ENCODE measurements around the gene SLX1A.
"Not testable (repeated sequence)": the region's sequence is repeated elsewhere in the genome, so short reads cannot be mapped to it uniquely, and the experiment has no call there.

Gene SLX1A

DNA sequence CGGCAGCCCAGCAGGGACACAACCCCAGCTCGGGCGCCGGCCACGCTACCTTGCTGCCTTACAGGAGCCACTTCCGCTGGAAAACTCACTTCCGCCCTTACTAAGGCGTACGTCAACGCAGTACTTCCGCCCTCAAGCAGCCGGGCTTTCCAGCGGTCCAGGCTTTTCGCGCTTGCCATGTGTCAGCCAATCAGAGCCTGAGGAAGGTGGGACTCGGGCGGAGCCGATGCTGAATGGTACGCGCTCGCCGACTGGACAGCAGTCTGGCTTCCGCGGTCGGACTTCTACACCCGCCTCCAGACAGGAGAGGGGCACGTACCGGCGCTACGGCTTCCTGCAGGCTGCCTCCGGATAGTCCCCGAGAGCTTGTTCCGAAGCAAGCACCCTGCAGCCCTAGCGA is at the start of gene SLX1A, which contains the start of gene BOLA2B:
Gene SLX1A, plus strand, starts transcription at position 261 of the 400 bp plus-strand sequence. CDS start 210 bp downstream, outside the sequence.
Gene BOLA2B, minus strand, starts transcription at position 52 of the 400 bp plus-strand sequence. CDS start 71 bp downstream, outside the sequence.
- not testable (repeated sequence) for DNase-seq

DNA sequence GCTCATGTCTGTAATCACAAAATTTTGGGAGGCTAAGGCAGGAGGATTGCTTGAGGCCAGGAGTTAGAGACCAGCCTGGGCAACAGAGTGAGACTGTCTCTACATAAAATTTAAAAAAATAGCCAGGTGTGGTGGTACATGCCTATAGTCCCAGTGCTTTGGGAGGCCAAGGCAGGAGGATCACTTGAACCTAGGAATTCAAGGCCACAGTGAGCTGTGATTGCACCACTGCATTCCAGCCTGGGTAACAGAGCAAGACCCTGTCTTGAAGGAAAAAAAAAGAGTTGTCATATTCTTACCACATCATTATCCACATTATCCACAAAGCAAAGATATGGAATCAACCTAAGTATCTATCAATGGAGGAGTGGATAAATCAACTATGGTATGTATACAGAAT is 49.7 kb upstream of the SLX1A start:
- no peak for DNase-seq

DNA sequence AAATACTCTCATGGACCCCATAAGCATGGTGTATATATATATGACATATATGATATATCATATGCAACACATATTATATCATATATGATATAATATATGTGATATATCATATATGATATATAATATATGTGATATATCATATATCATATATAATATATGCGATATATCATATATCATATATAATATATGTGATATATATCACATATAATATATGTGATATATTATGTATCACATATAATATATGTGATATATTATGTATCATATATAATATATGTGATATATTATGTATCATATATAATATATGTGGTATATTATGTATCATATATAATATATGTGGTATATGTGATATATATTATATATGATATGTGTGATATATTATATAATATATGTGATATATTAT is 48.8 kb upstream of the SLX1A start:
- DNase-seq, result no peak

DNA sequence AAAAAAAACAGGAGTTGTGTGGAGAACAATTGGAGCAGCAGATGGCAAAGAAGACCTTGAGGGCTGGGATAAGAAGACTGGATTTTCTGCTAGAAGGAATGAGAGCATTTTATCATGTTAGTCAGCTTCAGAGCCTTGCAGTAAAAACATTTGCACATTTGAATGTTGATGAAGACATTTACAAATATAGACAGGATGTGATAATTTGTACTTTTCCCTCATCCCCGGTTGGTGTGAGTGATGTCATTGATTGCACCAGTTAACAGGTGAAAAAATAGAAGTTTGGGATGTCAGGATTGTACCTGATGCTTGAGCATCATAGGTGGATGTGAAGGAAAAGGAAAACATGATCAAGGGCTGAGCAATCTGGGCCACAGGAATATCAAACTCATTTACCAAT is 48.0 kb upstream of the SLX1A start:
- DNase-seq, result no peak

DNA sequence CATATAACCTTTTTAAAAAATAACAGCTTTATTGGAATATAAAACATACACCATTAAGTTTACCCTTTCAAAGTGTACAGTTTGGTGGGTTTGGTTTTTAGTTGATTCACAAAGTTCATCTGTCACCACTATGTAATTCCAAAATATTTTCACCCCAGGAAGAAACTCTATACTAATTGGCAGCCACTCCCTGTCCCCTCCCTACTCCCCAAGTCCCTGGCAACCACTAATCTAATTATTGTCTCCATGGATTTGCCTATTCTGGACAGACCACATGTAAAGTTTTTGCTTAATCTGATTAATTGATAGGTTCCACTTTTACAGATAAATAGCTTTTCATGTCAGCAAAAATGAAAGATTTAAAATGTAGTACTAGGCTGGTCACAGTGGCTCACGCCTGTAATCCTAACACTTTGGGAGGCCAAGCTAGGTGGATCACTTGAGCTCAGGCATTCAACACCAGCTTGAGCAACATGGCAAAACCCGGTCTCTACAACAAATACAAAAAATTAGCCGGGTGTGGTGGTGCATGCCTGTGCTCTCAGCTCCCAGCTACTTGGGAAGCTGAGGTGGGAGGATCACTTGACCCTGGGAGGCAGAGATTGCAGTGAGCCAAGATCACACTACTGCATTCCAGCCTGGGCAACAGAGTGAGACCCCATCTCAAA is 45.7 kb upstream of the SLX1A start:
- no peak for DNase-seq

DNA sequence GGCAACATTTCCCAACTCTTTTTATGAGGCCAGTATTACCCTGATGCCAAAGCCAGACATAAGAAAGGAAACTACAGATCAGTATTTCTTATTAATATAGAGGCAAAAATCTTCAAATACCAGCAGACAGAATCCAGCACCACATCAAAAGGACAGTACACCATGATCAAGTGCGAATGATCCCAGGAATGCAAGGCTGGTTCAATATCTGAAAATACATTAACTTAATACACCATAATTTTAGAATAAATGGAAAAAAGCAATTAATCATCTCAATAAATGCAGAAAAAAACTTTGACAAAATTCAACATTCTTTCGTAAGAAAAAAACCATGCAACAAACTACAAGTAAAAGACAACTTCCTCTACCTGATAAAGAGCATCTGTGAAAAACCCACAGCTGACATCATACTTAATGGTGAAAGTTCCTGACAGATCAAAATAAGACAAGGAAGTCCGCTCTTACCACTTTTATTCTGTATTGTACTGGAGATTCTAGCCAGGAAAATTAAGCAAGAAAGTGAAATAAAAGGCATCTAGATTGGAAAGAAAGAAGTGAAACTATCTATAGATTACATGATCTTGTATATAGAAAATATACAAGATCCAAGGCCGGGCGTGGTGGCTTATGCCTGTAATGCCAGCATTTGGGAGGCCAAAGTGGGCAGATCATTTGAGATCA is 44.3 kb upstream of the SLX1A start:
- DNase-seq, result peak; percentile 10

DNA sequence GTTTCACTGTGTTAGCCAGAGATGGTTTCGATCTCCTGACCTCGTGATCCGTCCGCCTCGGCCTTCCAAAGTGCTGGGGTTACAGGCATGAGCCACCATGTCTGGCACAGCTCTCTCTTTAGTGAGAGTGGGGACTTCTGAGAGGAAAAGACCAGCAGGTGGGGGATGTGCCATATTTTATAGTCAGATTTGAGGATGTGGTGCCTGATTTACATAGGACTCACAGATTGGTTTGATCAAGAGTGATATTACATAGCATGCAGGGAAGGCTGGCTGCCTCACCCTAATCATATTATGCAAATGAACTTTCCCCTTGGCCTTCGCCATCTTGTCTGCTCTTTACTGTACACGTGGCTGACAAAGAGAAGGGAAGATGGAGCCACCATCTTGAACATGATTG is 42.6 kb upstream of the SLX1A start:
- no peak for DNase-seq

DNA sequence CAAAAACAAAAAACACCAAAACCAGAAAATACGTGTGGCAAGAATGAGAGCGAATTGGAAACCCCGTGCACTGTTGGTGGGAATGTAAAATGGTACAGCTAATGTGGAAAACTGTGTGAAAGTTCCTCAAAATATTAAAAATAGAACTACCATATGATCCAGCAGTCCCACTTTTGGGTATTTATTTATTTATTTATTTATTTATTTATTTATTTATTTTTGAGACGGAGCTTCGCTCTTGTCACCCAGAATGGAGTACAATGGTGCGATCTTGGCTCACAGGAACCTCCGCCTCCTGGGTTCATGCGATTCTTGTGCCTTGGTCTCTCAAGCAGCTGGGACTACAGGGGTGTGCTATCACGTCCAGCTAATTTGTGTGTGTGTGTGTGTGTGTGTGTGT is 41.2 kb upstream of the SLX1A start:
- no peak for DNase-seq

DNA sequence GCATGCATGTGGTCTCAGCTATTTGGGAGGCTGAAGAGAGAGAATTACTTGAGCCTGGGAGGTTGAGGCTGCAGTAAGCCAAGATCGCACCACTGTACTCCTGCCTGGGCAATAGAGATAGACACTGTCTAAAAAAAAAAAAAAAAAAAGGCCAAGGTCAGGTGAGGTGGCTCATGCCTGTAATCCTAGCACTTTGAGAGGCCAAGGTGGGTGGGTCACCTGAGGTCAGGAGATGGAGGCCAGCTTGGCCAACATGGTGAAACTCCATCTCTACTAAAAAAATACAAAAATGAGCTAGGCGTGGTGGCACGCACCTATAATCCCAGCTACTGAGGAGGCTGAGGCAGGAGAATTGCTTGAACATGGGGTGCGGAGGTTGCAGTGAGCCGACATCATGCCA is 38.5 kb upstream of the SLX1A start:
- DNase-seq, result no peak

DNA sequence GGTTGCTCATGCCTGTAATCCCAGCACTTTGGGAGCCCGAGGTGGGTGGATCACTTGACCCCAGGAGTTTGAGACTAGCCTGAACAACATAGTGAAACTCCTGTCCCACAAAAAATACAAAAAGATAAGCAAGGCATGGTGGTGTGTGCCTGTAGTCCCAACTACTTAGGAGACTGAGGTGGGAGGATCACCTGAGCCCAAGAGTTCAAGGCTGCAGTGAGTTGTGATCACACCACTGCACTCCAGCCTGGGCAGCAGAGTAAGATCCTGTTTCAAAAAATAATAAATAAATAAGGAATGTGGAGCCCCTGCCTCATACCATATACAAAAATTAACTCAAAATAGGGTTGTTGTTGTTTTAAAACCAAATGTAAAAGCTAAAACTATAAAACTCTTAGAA is 36.5 kb upstream of the SLX1A start:
- no peak for DNase-seq

DNA sequence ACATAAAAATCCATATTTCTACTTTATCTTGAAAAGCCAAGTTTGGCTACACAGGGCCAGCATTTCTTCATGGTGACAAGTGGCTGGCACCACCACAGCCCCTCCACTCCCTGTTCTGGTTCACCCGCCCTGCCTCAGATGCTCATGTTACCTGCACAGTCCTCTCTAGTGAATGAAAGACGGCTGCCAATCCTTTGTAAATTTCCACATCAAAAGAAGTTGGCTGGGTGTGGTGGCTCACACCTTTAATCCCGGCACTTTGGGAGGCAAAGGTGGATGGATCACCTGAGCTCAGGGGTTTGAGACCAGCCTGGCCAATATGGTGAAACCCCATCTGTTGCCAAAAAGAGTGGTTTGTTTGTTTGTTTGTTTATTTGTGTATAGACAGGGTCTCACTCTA is 30.1 kb upstream of the SLX1A start:
- no peak for DNase-seq

DNA sequence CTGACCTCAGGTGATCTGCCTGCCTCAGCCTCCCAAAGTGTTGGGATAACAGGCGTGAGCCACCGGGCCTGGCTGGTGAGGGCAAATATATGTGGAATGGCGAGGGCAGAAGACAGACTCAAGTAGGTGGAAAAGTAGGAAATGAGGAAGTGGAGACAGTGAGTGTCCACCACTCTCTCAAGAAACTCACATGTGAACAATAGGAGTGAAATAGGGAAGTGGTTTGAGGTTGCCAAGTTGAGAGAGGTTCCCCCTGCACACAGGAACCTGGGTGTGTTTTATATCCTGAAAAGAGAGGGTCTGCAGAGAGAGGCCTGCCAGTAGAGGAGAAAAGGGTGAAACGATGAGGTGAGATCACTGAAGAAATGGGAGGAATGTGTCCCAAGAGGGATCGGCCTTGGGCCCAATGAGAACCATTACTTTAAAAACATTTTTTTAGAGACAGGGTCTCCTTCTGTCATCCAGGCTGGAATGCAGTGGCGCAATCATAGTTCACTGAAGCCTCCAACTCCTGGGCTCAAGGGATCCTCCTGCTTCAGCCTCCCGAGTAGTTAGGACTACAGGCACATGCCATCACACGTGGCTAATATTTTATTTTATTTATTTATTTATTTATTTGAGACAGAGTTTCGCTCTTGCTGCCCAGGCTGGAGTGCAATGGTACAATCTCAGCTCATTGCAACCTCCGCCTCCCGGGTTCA is 27.3 kb upstream of the SLX1A start:
- DNase-seq, result peak; percentile 34

DNA sequence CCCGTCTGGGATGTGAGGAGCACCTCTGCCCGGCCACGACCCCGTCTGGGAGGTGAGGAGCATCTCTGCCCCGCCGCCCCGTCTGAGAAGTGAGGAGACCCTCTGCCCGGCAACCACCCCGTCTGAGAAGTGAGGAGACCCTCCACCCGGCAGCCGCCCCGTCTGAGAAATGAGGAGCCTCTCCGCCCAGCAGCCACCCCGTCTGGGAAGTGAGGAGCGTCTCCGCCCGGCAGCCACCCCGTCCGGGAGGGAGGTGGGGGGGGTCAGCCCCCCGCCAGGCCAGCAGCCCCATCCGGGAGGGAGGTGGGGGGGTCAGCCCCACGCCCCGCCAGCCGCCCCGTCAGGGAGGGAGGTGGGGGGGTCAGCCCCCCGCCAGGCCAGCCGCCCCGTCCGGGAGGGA is 24.9 kb upstream of the SLX1A start:
- DNase-seq, result not testable (repeated sequence)

DNA sequence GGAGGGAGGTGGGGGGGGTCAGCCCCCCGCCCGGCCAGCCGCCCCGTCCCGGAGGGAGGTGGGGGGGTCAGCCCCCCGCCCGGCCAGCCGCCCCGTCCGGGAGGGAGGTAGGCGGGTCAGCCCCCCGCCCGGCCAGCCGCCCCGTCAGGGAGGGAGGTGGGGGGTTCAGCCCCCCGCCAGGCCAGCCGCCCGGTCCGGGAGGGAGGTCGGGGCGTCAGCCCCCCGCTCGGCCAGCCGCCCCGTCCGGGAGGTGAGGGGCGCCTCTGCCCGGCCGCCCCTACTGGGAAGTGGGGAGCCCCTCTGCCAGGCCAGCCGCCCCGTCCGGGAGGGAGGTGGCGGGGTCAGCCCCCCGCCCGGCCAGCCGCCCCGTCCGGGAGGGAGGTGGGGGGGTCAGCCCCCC is 24.3 kb upstream of the SLX1A start:
- DNase-seq, result not testable (repeated sequence)

DNA sequence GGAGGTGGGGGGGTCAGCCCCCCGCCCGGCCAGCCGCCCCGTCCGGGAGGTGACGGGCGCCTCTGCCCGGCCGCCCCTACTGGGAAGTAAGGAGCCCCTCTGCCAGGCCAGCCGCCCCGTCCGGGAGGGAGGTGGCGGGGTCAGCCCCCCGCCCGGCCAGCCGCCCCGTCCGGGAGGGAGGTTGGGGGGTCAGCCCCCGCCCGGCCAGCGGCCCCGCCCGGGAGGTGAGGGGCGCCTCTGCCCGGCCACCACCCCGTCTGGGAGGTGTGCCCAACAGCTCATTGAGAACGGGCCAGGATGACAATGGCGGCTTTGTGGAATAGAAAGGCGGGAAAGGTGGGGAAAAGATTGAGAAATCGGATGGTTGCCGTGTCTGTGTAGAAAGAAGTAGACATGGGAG is 23.5 kb upstream of the SLX1A start:
- not testable (repeated sequence) for DNase-seq

DNA sequence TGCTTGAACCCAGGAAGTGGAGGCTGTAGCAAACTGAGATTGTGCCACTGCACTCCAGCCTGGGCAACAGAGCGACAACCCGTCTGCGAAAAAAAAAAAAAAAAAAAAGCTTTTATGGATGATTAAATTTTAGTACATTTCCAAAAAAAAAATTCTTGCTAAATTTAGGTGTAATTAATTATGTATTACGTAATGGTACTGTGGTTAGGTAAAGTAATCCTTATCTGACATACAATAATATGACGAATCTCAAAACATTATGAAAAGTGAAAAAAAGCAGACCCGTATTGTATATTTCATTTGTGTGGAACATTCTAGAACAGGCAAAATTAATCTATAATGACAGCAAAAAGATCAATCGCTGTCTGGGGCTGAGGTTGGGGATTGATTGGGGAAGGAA is 20.6 kb upstream of the SLX1A start:
- no peak for DNase-seq

DNA sequence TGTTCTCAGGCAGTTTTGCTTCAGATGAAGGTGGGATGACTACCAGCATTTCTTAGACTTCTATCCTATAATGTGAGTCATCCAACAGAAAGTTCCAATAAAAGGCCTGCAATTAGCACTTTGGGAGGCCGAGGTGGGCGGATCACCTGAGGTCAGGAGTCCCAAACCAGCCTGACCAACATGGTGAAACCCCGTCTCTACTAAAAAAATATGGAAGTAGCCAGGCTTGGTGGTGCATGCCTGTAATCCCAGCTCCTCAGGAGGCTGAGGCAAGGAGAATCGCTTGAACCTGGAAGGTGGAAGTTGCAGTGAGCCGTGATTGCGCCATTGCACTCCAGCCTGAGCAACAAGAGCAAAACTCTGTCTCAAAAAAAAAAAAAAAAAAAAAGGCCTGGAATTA is 16.8 kb upstream of the SLX1A start:
- DNase-seq, result not testable (repeated sequence)

DNA sequence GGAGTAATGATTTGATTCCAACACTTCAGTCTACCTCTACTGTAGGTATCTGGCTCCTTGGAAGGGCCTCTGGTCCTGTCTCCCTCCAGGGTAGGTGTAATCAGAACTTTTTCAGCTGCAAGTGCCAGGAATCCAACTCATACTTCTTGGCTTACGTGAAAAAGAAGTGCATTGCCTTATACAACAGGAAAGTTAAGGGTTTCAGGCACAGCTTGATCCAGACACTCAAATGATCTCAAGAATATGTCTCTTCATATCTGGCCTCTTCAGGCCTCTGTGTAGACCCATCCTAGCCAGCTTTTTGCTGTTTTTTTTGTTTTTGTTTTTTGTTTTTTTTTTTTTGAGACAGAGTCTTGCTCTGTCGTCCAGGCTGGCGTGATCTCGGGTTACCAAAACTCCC is 14.5 kb upstream of the SLX1A start:
- DNase-seq, result no peak

DNA sequence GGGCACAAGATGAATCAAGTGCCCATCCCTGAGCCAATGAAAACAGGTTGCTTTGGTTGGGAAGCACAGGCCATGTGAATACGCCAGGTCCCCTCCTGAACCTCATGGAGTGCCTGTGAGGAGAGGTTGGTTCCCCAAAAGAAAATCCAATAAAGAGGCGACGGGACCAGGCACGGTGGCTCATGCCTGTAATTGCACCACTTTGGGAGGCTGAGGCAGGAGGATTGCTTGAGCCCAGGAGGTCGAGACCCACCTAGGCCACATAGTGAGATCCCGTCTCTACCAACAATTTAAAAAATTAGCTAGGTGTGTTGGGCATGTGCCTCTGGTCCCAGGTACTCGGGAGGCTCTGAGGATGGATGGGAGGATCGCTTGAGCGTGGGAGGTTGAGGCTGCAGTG is 13.7 kb upstream of the SLX1A start:
- DNase-seq, result no peak

DNA sequence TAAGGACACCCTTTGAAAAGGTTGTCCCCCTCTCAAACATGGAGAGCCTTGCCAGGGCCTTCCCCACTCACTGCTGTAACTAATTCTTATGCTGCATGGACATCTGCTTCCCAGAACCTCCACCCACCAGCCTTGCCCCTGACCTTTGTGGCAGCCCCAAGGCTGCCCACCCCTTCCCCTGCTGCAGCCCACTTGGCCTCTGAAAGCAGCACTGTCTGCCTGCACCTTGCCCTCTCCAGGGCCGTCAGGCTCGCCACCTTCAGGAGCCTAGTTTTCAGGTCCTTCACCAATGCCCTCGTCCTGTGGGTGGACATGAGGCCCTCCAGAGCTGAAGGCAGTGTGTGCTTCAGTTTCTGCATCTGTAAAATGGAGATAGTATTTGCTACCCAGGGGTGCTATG is 12.9 kb upstream of the SLX1A start:
- DNase-seq, result no peak

DNA sequence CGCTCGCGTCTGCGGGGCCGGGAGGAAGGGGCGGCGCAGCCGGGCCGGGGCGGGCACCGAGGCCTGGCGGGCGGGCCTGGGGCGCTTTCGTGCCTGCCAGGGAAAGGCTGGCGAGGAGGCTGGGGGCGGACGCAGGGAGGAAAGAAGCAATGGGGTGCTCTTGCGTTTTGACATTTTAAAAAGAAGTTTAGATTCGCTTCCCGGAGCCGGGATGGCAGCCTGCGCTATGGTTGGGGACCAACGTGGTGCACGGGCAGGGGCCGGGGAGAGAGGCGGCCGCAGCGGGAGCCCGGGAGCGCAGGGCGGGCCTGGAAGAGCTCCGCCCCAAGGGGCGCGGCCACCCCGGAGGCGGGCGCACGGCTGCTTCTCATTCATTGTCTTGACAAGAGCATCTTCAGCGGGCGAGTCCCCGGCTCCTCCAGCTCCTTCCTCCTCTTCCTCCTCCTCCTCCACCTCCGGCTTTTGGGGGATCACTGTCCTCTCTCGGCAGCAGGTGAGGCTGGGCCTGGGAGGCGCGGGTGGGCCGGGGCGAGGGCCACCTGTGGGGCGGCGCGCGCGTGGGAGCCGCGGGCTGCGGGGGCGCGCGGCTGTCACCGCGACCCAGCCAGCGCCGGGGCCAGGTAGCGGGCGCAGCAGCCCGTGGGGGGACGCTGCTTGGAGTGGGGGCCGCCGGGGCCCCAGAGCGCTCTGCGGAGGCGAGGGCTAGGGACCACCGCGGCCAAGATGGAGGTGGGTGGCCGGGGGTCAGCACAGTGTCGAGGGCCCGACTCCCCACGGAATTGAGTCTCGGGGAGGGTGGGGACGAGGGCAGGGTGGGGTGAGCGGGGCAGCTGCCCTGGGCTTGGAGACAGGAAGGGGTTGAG is 10.2 kb upstream of the SLX1A start, which contains the start of gene CORO1A:
Gene CORO1A, plus strand, starts transcription at position 370 of the 863 bp plus-strand sequence. CDS start 1,608 bp downstream, outside the sequence.
- peak; percentile 83 for DNase-seq

DNA sequence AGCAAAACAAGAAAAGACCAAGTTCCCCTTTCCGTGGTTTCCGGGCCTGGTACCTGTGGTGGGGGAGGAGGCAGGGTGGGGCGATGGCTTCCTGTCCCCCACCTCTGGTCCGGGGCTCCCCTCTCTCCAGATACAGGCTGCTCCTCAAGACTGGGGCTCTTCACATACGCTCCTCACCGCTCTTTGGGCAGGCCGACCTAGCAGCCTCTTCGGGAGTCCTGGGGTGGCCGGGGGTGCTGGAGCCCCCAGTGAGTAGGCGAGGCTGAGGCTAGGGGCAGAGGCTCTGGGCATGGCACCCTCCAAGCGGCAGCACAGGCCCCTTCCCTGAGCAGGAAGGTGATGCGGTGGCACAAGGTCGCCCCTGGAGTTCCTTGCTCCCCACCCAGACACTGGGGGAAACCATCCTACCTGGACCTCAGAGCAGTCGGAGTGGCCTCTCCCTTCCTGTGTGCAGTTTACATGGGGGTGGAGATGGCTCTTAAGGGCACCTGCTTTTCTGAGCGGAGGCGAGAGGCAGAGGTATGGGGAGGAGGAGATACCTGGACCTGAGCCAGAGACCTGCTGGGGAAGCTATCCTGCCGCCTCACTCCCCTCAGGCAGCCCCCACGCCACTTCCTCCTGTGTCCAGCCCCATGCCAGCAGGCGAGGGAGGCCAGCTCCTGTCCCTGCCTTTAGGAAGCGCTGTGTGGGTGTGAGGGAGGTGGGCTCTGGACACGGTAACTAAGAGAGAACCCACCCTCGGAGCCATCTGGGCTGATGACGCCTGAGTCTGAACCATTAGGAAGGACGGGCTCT is 9.4 kb upstream of the SLX1A start:
- DNase-seq, result peak; percentile 90

Data from CD4-positive, alpha-beta T cell treated with Interleukin-17A for 1 hour (primary cell).